ENCODE measurements around the gene SP3.

DNA sequence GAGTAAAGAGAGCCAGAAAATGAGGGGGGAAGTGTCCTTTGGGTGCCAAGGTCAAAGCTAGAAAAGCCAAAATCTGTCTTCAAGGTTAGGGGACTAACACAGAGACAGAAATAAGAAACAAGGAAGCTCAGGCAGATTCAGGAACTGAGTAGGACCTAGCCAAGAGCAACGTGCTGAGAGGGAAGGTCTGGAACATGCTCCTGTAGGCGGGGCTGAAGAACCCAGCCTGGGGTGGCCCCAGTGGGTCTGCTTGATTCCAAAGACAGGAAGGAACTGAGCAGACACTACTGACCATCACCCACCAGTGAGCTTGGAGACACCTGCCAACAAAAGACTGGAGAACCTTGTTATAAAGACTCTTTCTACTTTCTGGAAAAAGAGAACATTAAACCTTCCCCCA lies 105.1 kb downstream of the SP3 start:
- TF ChIP-seq CTCF (IDR thresholded peaks at IDR 0.05) (no peak), POLR2A (IDR thresholded peaks at IDR 0.05) (no peak)
